Right lobe of liver (tissue), 6 donors: ENCODE results near the gene SLC35B2. TPM values are rescaled to one million over a fixed set of nuclear protein-coding genes. Genes with fewer than 3 reads are reported as not detected.

Experiments
- ATAC-seq, 4 donors: fragments of 200-7000 bp; cut with Tn5 transposase; one replicate each; pipeline ENCODE4 v1.9.1; 2020; ENCODE audit warnings: mild to moderate bottlenecking in 4 of 4, moderate library complexity in 4 of 4
- DNase-seq, 3 donors: peaks; one replicate each; pipeline ENCODE4 v3.0.0-alpha.2; 2020
- H3K27ac ChIP-seq, 3 donors: fragments of 200-600 bp; one replicate each; pipeline ENCODE4 v1.8.0; 2022
- H3K27me3 ChIP-seq, 2 donors: fragments of 200-600 bp; one replicate each; pipeline ENCODE4 v1.8.0; 2022
- H3K36me3 ChIP-seq, 4 donors: fragments of 200-600 bp; sonication (generic) in 1 of 4; one replicate each; pipeline versions ENCODE4 v1.5.1 to v1.8.0; 2017 to 2022; ENCODE audit warnings: control low read depth in 1 of 4
- H3K4me1 ChIP-seq, 4 donors: fragments of 200-600 bp; sonication (generic) in 1 of 4; one replicate each; pipeline versions ENCODE4 v1.5.1 to v1.8.0; 2017 to 2022; ENCODE audit warnings: control low read depth in 1 of 4
- H3K4me3 ChIP-seq, 3 donors: fragments of 200-600 bp; one replicate each; pipeline ENCODE4 v1.8.0; 2022
- H3K9me3 ChIP-seq, 4 donors: fragments of 200-600 bp; sonication (generic) in 1 of 4; one replicate each; pipeline versions ENCODE4 v1.5.1 to v1.8.0; 2017 to 2022; ENCODE audit warnings: control low read depth in 1 of 4
- CTCF ChIP-seq, 4 donors: fragments of 200-600 bp in 3 of 4; fragments of 450-650 bp in 1 of 4; IDR thresholded peaks; one replicate each; pipeline versions ENCODE4 v1.5.1 to v1.8.0; 2016 to 2022; ENCODE audit warnings: antibody characterized with exemption in 4 of 4, mild to moderate bottlenecking in 2 of 4
- POLR2A ChIP-seq: fragments of 450-650 bp; IDR thresholded peaks from one replicate; pipeline ENCODE4 v1.6.1; 2017; ENCODE audit warnings: antibody characterized with exemption, mild to moderate bottlenecking
- WGBS: methylation state at CpG from one replicate; pipeline ENCODE4 v1.1.6; 2018; ENCODE audit warnings: low coverage, low lambda C conversion rate; ENCODE audit not compliant: insufficient coverage; ENCODE audit errors: missing lambda C conversion rate; 5-methylcytosine and 5-hydroxymethylcytosine counted together
- intact Hi-C, 2 donors: fragments of 100-400 bp; cut with DNase I; formaldehyde crosslinking; loops; one replicate each; pipeline versions ENCODE4 v1.11.2 to v1.14.1; 2022
- total RNA-seq, 6 experiments: library from RNA; depleted of rRNA in 2 of 6; stranded (reverse); fragments of >200 nt in 2 of 6; fragmentation: NEBNext Ultra II Directional in 3 of 6; extraction: Animal tissue kit (Norgen Biotek cat#: 25700) in 3 of 6; gene quantifications; one replicate each; pipeline versions ENCODE4 v1.1.0 to v1.2.4, GENCODE V29; 2016 to 2023
- donor health status: DM: no; HTN: yes; CAD: no.
- donor health status: DM: no; HTN: no; CAD: no.
- donor health status: DM: no; HTN: no; CAD: no.
- donor health status: DM: no; HTN: yes; CAD: no.
- donor health status: DM: no; HTN: yes; CAD: no.

SLC35B2 gene
- total RNA-seq, 6 experiments from 2014 or later, result 15.1 to 29.0 (median 20.9) TPM

GRCh38 chr6:44278774-44279697 lies 21.7 kb upstream of the SLC35B2 start:
- Histone ChIP-seq H3K27me3 (peaks cover 0 to 9% of the 10 kb centered on the region in 2 donors), H3K27ac (no peak overlapping the region), H3K36me3 (no peaks in the 10 kb centered on the region), H3K9me3 (no peaks in the 10 kb centered on the region), H3K4me1 (peaks cover 0 to 4% (median 0%) of the 10 kb centered on the region in 4 donors), H3K4me3 (no peak overlapping the region)
- 51% methylated on average over 6 of the region's 9 CpGs for WGBS
- no peak for DNase-seq
- intact Hi-C loops, result no loop called here
- no peak for ATAC-seq
- TF ChIP-seq CTCF (IDR thresholded peaks at IDR 0.05) (no peak), POLR2A (no peak)

- Histone ChIP-seq H3K4me3 (no peak overlapping the region), H3K4me1 (peaks cover 0 to 4% (median 0%) of the 10 kb centered on the region in 4 donors), H3K27me3 (peaks cover 0 to 9% of the 10 kb centered on the region in 2 donors), H3K9me3 (no peaks in the 10 kb centered on the region), H3K36me3 (no peaks in the 10 kb centered on the region), H3K27ac (no peak overlapping the region)
- intact Hi-C loops, result no loop called here
- ATAC-seq (no peak), DNase-seq (no peak)
- TF ChIP-seq CTCF (IDR thresholded peaks at IDR 0.05) (no peak), POLR2A (no peak)
- WGBS, result 46% methylated on average over 3 of the region's 3 CpGs
Measured at GRCh38 chr6:44278315-44278714, 21.0 kb upstream of the SLC35B2 start.

GRCh38 chr6:44277763-44278162 lies 20.4 kb upstream of the SLC35B2 start:
- DNase-seq (no peak), ATAC-seq (no peak)
- no peak overlapping the region for H3K4me3 ChIP-seq
- H3K4me1 ChIP-seq, result peaks cover 0 to 4% (median 0%) of the 10 kb centered on the region in 4 donors
- H3K36me3 ChIP-seq, result no peaks in the 10 kb centered on the region
- no peaks in the 10 kb centered on the region for H3K9me3 ChIP-seq
- WGBS, result 74% methylated on average over 5 of the region's 7 CpGs
- peaks cover 0 to 9% of the 10 kb centered on the region in 2 donors for H3K27me3 ChIP-seq
- TF ChIP-seq CTCF (IDR thresholded peaks at IDR 0.05), result no peak
- TF ChIP-seq POLR2A, result no peak
- intact Hi-C loops, result no loop called here
- no peak overlapping the region for H3K27ac ChIP-seq

- ATAC-seq (no peak), DNase-seq (no peak)
- intact Hi-C loops, result no loop called here
- Histone ChIP-seq H3K27ac (no peak overlapping the region), H3K4me3 (no peak overlapping the region), H3K27me3 (peaks cover 0 to 9% of the 10 kb centered on the region in 2 donors), H3K36me3 (no peaks in the 10 kb centered on the region), H3K4me1 (peaks cover 0 to 4% (median 0%) of the 10 kb centered on the region in 4 donors), H3K9me3 (no peaks in the 10 kb centered on the region)
- 74% methylated on average over 10 of the region's 23 CpGs for WGBS
- TF ChIP-seq POLR2A, result no peak
- TF ChIP-seq CTCF (IDR thresholded peaks at IDR 0.05), result no peak
Measured at GRCh38 chr6:44276667-44277640, 19.6 kb upstream of the SLC35B2 start.
